Esophagus muscularis mucosa (tissue), 4 donors: ENCODE results near the gene ZNF576. TPM values are rescaled to one million over a fixed set of nuclear protein-coding genes. Genes with fewer than 3 reads are reported as not detected.
"Not testable (repeated sequence)": the region's sequence is repeated elsewhere in the genome, so short reads cannot be mapped to it uniquely, and the experiment has no call there.

Source experiments
- DNase-seq: peaks from one replicate; pipeline ENCODE4 v3.0.0-alpha.2; 2017; ENCODE audit errors: extremely low spot score
- H3K27ac ChIP-seq, 4 donors: fragments of 200-600 bp; sonication (generic); replicated peaks in 1 of 4; 1 replicate in 3 of 4; 2 replicates in 1 of 4; pipeline ENCODE4 v1.5.1; 2016 to 2019; ENCODE audit warnings: mild to moderate bottlenecking in 1 of 4
- H3K27me3 ChIP-seq, 4 donors: fragments of 200-600 bp; sonication (generic); one replicate each; pipeline versions ENCODE4 v1.5.1 to v1.6.0; 2016 to 2019
- H3K36me3 ChIP-seq, 4 donors: fragments of 200-600 bp; sonication (generic); one replicate each; pipeline ENCODE4 v1.5.1; 2016 to 2019
- H3K4me1 ChIP-seq, 4 donors: fragments of 200-600 bp; sonication (generic); one replicate each; pipeline ENCODE4 v1.5.1; 2016 to 2019
- H3K4me3 ChIP-seq, 4 donors: fragments of 200-600 bp; sonication (generic); 1 replicate in 2 of 4; 2 replicates in 2 of 4; pipeline ENCODE4 v1.5.1; 2016 to 2019; ENCODE audit warnings: mild to moderate bottlenecking in 4 of 4, moderate library complexity in 1 of 4
- H3K9me3 ChIP-seq, 4 donors: fragments of 200-600 bp; sonication (generic); 1 replicate in 3 of 4; 2 replicates in 1 of 4; pipeline ENCODE4 v1.5.1; 2016 to 2019
- EP300 ChIP-seq: sonication (generic); formaldehyde crosslinking; IDR thresholded peaks from one replicate; pipeline ENCODE4 v1.6.1; 2017; ENCODE audit warnings: antibody characterized with exemption
- POLR2A ChIP-seq: fragments of 450-650 bp; IDR thresholded peaks from one replicate; pipeline ENCODE4 v1.6.1; 2017; ENCODE audit warnings: antibody characterized with exemption, moderate library complexity, mild to moderate bottlenecking, low read depth
- POLR2AphosphoS5 ChIP-seq, 2 donors: sonication (generic); formaldehyde crosslinking; IDR thresholded peaks; one replicate each; pipeline ENCODE4 v1.6.1; 2017; ENCODE audit warnings: antibody characterized with exemption in 2 of 2
- WGBS: methylation state at CpG from one replicate; pipeline ENCODE4 v1.1.5; 2018; 5-methylcytosine and 5-hydroxymethylcytosine counted together
- intact Hi-C: fragments of 100-400 bp; cut with DNase I; formaldehyde crosslinking; loops from one replicate; pipeline ENCODE4 v1.15.1; 2023
- total RNA-seq, 4 donors: library from RNA; depleted of rRNA; stranded (reverse); fragments of >200 nt; gene quantifications; one replicate each; pipeline versions ENCODE4 v1.1.0 to v1.2.1, GENCODE V29; 2016
- TF ChIP-seq, protein P1 (sequence below), 3 experiments: fragments of 200-600 bp in 2 of 3; fragments of 450-650 bp in 1 of 3; sonication (generic) in 2 of 3; IDR thresholded peaks; one replicate each; pipeline ENCODE4 v1.5.1; 2017 to 2019; ENCODE audit warnings: antibody characterized with exemption in 3 of 3, mild to moderate bottlenecking in 2 of 3, moderate library complexity in 1 of 3

ZNF576 gene
- total RNA-seq, 4 donors from 2014 or later = 10.0 to 18.6 (median 16.6) TPM

GRCh38 chr19:43598445-43599240, 2.2 kb downstream of the ZNF576 start:
- Histone ChIP-seq H3K4me1 (peaks cover 29 to 40% (median 39%) of the 10 kb centered on the region in 4 donors), H3K9me3 (no peaks in the 10 kb centered on the region), H3K27ac (no peak overlapping the region), H3K27me3 (no peaks in the 10 kb centered on the region), H3K4me3 (no peak overlapping the region), H3K36me3 (peaks cover 5 to 59% (median 43%) of the 10 kb centered on the region in 4 donors)
- WGBS = 93% methylated on average over 17 of the region's 19 CpGs
- TF ChIP-seq, protein P1, sequence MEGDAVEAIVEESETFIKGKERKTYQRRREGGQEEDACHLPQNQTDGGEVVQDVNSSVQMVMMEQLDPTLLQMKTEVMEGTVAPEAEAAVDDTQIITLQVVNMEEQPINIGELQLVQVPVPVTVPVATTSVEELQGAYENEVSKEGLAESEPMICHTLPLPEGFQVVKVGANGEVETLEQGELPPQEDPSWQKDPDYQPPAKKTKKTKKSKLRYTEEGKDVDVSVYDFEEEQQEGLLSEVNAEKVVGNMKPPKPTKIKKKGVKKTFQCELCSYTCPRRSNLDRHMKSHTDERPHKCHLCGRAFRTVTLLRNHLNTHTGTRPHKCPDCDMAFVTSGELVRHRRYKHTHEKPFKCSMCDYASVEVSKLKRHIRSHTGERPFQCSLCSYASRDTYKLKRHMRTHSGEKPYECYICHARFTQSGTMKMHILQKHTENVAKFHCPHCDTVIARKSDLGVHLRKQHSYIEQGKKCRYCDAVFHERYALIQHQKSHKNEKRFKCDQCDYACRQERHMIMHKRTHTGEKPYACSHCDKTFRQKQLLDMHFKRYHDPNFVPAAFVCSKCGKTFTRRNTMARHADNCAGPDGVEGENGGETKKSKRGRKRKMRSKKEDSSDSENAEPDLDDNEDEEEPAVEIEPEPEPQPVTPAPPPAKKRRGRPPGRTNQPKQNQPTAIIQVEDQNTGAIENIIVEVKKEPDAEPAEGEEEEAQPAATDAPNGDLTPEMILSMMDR (IDR thresholded peaks at IDR 0.05) = no peak
- TF ChIP-seq EP300 (no peak), POLR2AphosphoS5 (IDR thresholded peaks at IDR 0.05) (no peak), POLR2A (no peak)
- no peak for DNase-seq
- intact Hi-C loops = loop anchor here (5.0 kb wide), 1 partner anchor 61 kb away; no protein-coding TSS in a partner anchor

DNA sequence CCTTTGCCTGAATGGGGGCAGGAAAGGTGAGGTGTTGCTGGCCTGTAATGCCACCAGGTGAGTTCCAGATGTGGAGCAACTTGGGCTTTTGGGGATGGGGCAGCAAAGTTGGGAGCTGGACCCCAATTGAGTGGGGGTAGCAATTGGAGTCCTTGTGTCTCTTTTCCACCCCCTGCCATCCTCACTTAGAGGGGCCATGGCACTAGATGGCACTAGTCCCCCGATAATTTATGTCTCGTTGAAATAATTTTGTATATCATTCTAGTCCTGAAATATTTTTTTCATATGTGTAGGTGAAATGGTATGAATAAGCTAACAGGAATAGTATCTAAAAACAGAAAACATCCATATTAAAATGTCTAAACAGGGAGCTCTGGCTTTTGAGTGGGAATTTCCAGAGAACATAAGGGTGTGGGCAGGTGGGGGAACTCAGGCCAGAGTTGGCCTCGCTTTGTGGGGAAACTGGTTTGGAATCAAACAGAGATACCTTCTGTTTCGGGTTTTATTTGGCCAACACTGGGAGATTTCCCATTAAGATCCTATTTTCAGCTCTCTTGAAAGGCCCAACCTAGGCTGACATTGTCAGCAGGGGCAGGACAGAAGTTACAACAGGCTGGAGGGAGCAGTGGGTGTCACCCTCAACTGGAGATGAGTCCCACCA, 3.4 kb downstream of the ZNF576 start:
- intact Hi-C loops = loop anchor here (5.0 kb wide), 1 partner anchor 62 kb away; no protein-coding TSS in a partner anchor
- peaks cover 4 to 57% (median 37%) of the 10 kb centered on the region in 4 donors for H3K36me3 ChIP-seq
- no peak overlapping the region for H3K4me3 ChIP-seq
- H3K9me3 ChIP-seq = no peaks in the 10 kb centered on the region
- H3K4me1 ChIP-seq = peaks cover 18 to 29% (median 28%) of the 10 kb centered on the region in 4 donors
- no peak for DNase-seq
- no peak overlapping the region for H3K27ac ChIP-seq
- TF ChIP-seq POLR2AphosphoS5 (IDR thresholded peaks at IDR 0.05) (no peak), EP300 (no peak), POLR2A (no peak)
- TF ChIP-seq, protein P1 (IDR thresholded peaks at IDR 0.05) = no peak
- no peaks in the 10 kb centered on the region for H3K27me3 ChIP-seq
- WGBS = 83% methylated on average over 4 of the region's 4 CpGs

DNA sequence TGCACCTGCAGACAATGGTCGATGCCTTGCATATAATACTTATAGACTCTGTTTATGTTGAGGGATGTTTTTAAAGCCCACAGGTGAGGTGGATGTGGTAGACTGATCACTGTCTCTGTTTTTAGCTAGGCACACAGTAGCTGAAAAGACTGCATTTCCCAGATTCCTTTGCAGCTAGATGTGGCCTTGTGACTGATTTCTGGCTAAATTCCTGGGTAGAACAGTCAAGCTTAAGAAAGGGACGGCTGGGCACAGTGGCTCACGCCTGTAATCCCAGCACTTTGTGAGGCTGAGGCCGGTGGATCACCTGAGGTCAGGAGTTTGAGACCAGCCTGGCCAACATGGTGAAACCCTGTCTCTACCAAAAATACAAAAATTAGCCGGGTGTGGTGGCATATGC, 3.9 kb downstream of the ZNF576 start:
- H3K27me3 ChIP-seq, DNase-seq, H3K9me3 ChIP-seq, H3K4me3 ChIP-seq, H3K27ac ChIP-seq, intact Hi-C loops: not testable (repeated sequence)
- WGBS = 58% methylated on average over 4 of the region's 5 CpGs
- peaks cover 4 to 57% (median 37%) of the 10 kb centered on the region in 4 donors for H3K36me3 ChIP-seq
- peaks cover 13 to 24% (median 23%) of the 10 kb centered on the region in 4 donors for H3K4me1 ChIP-seq

GRCh38 chr19:43605875-43606568, 9.6 kb downstream of the ZNF576 start:
- no peak for TF ChIP-seq POLR2A
- no peak for TF ChIP-seq EP300
- TF ChIP-seq, protein P1 (IDR thresholded peaks at IDR 0.05) = no peak
- TF ChIP-seq POLR2AphosphoS5 (IDR thresholded peaks at IDR 0.05) = no peak
- no peak overlapping the region for H3K4me3 ChIP-seq
- DNase-seq = no peak
- no peak overlapping the region for H3K27ac ChIP-seq
- 75% methylated on average over 7 of the region's 7 CpGs for whole genome bisulfite sequencing
- peaks cover 10 to 58% (median 36%) of the 10 kb centered on the region in 4 donors for H3K36me3 ChIP-seq
- intact Hi-C loops = no loop called here
- no peaks in the 10 kb centered on the region for H3K4me1 ChIP-seq
- no peaks in the 10 kb centered on the region for H3K27me3 ChIP-seq
- no peaks in the 10 kb centered on the region for H3K9me3 ChIP-seq
